HG03520 (cell line): ENCODE data around the gene BET1L.
"Not testable (repeated sequence)": the region's sequence is repeated elsewhere in the genome, so short reads cannot be mapped to it uniquely, and the experiment has no call there.

ENCODE experiments used
- ATAC-seq: cut with Tn5 transposase; IDR thresholded peaks from one replicate; pipeline ENCODE4 v1.9.1; 2021; ENCODE audit warnings: mild to moderate bottlenecking, moderate library complexity; ENCODE audit not compliant: unreplicated experiment

The BET1L gene

DNA sequence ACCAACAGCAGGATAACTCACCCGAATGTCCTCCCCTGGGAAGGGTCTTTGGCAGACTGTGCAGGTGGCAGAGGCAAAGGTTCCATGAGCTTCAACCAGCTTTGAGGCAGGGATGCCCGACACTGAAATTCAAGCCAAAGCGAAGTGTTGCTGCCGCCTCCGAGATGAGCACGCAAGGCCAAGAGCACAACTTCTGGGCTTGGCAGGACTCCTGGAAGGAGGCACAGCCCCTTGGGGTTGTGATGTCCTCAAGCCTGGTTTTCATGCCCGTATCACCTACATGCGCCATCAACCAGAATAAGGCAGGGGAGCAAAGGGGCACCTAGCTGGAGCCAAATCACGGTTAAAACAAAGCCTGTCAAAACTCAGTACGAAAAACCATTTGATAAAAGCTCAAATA lies 23.2 kb upstream of the BET1L start:
- ATAC-seq, result no peak

DNA sequence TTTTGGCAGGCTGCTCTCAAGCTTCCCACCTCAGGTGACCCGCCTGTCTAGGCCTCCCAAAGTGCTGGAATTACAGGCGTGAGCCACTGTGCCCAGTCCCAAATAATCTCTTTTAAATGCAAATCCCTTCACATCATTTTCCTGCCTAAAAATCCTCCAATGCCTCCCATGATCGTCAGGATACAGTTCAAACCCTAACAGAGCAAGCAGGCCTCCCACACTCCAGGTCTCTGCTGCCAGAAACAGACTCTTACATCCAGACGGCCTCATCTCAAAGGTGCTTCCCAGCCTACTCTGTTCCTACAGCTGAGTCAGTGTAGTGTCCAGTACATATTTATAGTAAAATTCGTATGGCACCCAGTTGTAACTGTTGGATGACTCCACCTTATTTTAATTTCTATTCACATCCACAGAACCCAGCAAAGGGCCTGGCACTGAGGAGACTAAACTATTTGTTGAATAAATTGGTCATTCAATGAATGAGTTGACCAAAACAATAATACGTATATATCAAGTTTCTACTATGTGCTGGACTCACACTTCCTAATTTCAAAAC lies 20.7 kb upstream of the BET1L start:
- ATAC-seq, result no peak

DNA sequence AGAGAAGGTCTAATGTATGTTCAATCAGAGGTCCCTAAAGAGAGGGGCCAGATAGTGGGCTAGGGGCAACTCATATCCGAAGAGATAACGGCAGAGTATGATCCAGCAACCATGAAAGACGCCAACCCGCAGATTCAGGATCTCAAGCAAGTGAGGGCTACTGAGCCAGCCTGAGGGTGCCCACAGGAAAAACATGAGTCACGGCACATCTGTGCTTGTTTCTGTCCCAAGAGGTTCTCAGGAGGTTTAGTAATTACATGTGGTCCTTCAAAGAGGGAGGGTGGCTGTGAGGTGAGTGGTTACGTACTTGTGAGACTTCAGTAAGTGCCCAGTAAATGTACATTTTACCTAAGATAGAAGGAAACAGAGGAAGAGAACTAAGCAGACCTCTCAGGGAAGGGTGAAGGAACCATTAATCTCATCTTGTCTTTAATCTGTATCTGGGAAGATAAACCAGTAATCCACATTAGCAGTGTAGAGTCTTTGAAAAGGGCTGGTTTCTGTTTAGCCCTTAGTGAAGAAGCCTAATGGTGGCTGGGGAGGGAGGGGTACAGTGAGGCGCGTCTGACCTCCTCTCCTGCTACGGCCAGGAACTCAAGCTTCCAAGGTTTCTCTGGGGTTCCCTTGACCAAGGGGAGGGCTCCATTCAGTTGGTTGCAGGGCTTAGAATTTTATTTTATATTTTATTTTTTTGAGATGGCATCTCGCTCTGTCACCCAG lies 18.7 kb upstream of the BET1L start:
- no peak for ATAC-seq

DNA sequence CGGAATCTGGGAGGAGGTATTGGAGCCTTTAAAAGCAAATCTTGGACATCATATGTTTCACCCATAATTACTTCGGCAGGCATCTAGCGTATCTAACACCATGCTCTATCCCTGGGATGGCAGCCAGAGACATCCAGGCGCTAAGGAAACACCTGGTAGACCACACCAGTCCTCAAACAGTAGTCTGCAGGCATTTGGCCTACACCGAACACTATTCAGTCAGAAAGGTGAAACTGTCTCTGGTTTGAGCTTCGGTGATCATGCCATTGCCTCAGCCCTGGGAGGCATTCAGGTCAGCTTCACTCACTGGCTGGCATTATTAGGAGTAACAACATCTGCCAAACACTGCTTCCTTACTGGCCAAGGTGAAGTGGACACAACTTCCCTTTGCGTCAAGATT lies 17.2 kb upstream of the BET1L start:
- ATAC-seq, result no peak

DNA sequence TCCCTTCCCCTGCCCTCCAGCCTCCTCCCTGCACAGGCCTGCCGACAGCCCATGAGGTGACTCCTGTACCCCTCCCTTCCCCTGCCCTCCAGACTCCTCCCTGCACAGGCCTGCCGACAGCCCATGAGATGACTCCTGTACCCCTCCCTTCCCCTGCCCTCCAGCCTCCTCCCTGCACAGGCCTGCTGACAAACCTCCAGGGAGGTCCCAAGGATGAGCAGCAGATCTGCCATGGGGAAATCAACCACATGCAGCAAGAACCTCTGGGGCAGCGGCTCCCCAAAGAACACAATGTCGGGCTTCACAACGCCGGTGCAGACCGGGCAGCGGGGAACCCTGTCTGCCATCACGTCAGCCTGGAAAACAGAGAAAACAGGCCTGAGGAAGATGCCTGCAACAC lies 16.7 kb upstream of the BET1L start:
- no peak for ATAC-seq

DNA sequence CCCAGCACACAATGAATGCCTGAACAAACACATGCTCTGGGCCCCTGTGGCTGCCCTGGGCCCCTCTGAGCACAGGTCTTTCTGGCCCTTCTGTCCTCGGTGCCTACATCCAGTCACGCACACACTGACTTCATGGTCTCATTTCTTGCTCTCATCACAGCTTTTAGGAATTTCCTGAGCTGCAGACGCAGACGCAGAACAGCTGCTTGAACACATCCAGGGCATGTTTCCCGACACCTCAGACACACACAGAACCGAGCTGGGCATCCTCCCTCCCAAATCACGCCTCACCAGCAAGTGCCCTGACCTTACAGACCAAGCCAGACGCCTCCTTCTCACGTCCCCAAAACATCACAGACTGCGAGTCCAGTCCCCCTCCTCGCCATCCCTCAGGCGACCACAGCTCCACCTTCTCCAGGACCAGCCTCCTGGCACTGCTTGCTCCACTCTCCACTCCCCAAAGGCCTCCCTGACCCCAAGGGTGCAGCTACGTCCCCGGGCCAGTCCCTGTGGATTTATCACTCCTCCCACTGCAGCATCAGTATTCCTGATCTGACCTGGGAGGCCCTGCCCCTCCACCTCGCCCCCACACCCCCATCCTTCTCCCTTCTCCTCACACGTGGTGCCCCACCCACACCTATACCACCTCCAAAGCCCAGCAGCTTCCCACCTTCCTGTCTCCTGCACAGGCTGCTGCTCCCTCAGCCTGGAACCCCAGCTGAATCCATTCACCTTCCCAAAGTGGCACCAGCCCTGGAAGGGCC lies 16.0 kb upstream of the BET1L start:
- ATAC-seq, result no peak

DNA sequence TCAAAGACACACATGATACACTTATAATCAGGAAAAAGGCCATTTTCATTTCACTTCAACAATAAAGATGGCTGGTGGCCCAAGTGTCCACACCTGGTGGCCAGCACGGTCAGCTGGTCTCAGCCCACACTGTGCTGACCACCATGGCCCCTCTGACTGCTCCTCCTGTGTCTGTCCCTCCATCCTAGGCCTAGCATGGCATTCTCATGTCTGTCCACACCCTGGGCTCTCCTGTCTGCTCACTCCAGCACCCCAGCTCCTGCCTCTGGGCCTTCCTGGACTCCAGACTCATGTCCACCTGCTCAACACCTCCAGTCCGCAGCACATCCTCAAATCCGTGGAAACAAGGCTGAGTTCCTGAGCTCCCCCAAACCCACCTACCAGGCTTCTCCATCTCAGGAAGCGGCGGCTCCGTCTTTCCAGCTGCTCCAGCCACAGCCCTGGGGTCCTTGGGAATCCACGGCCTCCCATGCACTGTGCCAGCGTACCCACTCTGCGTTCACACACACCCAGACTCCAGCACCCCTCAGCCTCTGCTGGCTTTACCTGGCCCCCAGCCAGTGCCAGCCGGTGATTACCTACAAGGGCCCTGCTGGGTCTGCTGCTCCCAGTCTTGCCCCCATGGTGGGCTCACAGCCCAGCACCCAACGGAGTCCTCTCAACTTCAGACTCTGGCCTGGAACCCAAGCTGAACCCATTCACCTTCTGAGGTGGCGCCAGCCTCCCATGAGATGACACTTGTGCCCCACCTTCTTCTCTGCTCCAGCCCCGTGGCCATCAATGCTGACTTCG lies 15.0 kb upstream of the BET1L start:
- no peak for ATAC-seq

DNA sequence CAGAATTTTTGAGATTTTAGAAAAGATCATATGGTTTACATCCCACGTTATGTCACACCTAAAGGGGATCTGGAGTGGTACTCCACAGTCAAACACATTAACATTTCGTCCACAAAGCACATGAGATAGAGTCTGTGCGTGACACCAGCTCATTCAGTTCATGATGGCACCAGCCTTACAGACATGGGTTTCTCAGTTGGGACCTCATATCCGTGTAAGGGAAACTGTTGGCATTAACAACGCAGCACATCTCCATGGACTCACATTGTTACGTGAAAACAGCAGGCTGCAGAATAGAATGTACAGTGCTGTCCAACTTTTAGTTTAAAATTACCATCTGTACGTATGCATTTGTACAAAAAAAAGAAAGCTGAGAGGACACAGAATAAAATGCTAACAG lies 14.3 kb upstream of the BET1L start:
- ATAC-seq, result no peak

DNA sequence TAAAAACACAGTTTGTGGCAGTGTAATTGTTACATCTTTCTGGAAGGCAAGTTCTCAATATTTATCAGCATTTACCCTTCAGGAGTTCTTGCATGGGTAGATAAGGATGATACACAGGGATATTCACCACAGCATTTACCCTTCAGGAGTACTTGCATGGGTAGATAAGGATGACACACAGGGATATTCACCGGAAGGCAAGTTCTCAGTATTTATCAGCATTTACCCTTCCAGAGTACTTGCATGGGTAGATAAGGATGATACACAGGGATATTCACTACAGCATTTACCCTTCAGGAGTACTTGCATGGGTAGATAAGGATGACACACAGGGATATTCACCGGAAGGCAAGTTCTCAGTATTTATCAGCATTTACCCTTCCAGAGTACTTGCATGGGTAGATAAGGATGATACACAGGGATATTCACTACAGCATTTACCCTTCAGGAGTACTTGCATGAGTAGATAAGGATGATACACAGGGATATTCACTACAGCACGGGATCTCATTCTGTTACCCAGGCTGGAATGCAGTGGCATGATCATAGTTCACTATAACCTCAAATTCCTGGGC lies 13.5 kb upstream of the BET1L start:
- ATAC-seq, result not testable (repeated sequence)

DNA sequence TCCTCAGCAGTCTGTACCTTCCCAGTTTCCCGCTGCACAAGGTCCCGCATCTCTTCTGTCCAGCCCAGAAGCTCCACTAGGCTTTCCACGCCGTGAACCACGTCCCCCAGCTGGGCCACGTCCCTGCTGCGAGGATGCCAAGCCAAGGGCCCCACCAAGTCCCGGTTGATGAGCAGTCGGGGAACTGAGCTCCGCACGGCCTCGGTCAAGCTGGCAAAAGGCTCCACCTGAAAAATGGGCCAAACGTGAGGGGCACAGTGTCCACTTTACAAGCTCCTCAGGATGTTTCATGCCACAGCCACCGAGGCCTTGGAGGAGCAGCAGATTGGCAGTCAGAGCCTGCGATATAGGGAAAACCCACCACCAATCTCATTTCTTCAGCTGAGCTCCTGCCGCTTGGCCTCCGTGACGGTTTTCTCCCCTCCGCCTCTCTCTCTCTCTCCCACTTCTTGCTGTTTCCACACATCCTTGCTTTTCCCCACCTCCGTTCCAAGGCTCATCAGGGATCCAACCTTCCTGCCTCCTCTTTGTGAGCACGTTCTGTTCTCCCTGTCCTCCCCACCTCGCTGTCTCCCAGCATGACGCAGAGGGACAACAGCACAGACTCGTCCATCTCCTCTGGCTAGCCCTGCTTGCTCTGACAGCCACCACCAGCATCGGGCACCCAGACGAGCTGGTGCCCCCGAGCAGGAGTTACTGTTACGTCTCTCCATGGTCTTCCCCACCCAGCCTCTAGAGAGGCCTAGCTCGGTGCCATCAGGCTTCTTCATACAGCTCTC lies 11.8 kb upstream of the BET1L start:
- ATAC-seq, result no peak

DNA sequence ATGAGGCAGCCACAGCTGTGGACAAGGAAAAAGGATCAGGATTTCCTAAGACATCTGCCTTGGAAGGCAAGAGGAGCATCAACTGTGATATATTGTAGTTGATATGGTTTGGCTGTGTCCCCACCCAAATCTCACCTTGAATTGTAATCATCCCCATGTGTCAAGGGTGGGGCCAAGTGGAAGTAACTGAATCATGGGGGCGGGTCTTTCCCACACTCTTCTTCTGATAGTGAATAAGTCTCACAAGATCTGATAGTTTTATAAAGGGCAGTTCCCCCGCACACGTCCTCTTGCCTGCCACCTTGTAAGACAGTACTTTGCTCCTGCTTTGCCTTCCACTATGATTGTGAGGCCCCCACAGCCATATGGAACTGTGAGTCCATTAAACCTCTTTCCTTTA lies 10.5 kb upstream of the BET1L start:
- ATAC-seq, result no peak

DNA sequence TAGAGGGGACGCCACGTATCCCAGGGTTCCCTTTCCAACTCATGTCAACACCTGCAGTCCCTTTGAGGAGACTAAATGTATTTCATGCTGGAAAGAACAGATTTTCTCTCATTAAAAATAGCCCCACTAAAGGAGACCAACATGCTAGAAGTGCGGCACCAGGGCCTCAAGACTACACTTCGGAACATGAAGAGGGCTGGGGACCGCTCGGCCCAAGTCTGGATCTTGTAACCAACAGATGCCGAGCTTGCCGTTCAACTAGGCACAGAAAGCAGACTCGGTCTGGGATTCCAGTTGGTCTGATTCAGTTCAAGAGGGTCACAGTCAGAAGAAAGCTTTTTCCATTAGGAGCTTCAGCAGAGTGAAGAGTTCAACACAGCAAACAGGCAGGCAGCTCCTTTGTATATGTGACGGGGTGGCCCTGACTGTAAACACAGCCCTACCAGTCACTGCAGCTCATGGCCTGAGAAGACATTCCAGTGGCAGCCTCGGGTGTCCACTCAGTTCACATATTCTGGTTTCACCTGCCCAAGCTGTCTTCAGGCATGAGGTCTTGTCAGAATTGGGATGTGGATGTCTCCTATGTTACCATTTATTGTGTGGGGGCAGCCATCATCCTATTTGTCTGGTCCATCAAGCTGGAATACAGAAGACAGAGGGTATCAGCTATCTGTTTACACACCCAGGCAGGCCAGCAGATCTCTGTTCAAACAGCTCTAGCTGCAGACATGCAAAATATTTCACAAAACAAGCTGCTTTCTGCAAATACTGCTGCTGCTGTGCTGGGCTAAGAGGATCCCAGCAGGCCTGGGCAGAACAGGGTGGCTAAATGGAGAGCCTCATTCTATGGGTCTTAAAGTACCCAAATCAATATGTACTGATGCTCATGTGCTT lies 9.1 kb upstream of the BET1L start:
- no peak for ATAC-seq

DNA sequence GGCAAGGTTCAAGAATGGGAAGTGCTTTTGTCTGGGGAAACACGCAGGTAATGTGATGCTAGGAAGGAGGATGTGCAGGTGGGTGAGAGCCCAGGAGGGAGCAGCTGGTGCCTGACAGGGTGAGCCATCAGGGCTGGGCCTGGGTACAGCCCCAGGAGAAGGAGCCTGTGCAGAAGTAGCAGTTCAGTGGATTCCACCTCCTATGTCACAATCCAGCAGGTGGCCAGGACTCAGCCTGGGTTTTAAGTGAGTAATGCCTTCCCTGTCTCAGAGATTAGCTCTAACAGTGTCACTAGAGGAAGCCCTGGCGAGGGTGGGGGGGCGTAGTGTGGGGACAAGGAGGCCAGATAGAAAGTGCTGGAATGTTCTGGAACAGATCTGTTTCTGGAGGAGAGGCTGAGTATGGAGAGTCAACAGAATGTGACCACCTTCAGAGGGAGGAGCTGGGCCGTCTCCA lies 8.4 kb upstream of the BET1L start:
- ATAC-seq, result no peak

DNA sequence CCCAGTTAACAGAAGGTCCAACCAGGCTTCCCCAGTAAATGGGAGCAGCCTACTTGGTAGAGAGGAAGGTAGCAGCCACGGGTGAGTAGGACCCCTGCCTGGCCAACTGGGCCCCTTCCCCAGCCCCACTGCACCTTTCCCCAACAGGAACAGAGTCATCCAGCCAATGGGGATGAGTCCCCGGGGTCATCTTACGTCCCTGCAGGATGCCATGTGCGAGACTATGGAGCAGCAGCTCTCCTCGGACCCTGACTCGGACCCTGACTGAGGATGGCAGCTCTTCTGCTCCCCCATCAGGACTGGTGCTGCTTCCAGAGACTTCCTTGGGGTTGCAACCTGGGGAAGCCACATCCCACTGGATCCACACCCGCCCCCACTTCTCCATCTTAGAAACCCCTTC lies 6.9 kb upstream of the BET1L start:
- ATAC-seq, result no peak

DNA sequence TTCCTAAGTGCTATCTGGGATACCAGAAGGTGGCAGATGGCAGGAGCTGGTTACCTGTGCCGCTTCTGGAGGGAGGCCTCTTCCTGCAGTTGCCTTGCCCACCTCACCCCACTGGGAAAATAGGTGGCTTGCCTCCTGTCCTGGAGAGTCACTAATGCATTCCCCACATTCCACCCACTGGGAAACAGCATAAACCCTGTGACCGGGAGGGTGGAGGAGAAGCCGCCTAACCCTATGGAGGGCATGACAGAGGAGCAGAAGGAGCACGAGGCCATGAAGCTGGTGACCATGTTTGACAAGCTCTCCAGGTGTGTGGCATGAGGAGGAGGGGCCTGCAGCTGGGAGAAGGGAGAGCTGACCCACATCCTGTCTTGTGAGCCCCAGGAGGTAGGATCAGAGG lies 5.9 kb upstream of the BET1L start:
- no peak for ATAC-seq

DNA sequence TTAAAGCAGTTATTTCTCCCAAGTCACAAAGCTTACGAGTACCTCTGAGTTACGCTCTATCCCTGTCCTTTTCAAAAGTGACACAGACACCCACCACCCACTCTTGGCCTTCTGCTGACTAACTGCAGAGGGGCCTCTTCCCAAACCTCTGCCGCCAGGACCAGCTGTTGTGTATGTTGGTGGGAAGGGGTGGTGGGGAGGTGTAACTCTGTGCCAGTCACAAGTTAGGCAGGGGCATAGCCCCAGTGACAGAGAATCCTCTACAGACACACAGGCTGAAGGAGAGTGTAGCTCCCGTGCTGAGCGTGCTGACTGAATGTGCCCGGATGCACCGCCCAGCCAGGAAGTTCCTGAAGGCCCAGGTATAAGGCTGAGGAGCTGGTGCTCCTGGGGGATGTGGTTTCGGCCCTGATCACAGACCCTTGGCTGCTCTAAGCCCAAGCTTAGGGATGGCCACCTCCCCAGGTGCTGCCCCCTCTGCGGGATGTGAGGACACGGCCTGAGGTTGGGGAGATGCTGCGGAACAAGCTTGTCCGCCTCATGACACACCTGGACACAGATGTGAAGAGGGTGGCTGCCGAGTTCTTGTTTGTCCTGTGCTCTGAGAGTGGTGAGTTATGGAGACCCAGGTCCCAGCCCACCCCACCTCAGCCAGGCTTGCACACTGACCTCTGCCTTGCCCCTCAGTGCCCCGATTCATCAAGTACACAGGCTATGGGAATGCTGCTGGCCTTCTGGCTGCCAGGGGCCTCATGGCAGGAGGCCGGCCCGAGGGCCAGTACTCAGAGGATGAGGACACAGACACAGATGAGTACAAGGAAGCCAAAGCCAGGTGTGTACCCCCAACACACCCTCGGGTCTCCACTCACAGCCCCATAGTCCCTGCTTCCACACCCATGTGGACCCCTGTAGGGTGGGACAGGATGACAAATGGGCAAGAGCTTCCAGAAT lies 5.2 kb upstream of the BET1L start:
- ATAC-seq, result no peak

DNA sequence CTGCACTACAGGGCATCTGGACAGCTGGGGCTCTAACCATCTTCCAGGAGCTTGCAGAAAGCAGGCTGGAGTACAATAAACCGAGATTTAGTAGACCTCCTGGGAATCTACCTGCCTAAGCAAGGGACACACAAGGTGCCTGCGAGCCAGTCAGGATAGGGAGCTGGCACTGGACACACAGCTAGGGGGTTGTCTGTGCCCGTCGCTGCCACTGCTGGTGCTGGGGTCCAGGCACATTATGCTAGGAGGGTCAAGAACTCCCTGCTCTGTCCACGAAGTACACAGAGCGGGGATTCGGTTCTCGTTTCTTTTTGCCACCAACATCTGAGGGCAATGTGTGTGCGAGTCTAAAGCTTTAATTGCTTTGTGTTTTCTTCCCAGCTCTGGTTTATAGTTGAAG lies 4.5 kb upstream of the BET1L start:
- ATAC-seq, result no peak

DNA sequence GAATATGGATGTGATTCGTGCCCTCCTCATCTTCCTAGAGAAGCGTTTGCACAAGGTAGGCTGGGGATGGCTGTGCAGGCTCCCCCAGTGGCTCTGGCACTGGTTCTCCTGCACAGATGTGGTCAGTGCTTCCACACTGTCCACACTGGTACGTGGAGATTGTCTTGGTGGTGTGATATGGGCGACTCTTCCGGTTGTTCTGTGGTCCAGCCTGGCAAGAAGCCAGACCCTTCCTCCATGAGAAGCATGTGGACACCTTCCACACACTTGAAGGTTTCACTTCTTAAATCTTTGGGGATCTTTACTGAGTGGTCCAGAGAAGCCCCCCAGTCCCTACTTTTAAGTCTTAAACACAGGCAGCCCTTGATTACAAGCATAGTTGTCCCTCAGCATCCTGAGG lies 4.1 kb upstream of the BET1L start:
- no peak for ATAC-seq
